Measurements from ENCODE around the gene C1orf35.
"Not testable (repeated sequence)": the region's sequence is repeated elsewhere in the genome, so short reads cannot be mapped to it uniquely, and the experiment has no call there.

The C1orf35 gene

DNA sequence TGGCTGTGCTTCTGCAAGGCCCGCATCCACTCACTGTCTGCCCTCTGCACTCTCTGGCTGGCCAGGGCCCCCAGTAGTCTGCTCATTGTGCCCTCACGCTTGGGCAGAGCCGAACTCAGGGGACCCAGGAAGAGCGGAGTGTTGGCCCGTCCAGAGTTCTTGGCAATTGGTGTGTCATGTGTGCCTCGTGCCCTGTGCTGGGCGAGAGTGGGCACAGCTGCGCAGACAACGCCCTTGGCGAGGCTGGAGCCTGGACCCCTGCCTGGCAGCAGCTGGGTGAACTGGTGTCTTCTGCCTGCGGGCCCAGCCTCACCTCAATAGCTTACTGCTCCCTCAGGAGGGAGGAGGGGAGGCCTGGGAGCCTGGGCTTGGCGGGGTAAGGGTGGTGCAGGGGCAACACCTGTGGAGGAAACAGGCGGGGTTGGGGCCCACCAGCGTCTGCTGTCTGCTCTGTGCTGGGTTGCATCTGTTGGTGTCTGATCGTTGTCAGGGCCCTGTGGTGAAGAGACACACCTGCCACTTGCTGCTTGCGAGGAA, 39.1 kb upstream of the C1orf35 start:
- DNase-seq, result no peak

DNA sequence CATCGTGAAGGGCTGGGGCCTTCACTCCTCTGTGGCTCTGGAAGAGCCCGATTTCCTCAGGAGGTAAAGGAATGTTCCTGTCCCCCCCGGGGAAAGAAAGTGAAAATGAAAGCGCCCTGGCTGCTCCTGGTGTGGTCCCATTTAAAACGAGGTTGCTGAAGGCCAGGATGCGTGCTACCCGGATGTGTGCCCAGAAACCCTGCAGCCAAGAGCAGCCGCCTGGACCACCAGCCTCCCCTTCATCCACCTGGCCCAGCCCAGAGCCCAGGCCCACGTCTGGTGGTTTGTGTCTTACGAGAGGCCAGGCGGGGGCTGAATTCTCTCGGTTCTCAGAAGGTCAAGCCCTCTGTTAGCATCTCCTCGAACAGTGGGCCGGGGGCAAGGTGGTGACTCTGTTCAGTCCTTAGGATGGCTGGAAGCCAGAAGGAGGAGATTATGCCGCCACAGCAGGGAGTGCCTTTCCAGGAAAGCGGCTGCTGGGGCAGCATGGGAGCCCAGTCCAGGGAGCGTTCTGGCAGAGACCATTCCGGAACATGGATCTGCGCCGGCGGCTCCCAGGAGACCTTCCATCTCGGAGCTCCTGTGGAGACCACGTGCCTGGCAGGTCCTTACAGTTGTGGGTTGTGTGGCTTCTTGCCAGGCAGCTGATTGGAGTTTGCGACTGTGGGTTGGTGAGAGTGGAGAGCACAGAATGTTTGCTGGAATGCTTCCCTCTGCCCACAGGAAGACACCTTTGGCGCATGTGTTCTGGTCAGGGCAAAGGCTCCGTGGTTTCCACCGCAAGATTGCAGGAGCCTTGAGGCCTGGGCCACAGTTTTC, 38.3 kb upstream of the C1orf35 start:
- DNase-seq, result no peak

GRCh38 chr1:228140724-228141225, 37.6 kb upstream of the C1orf35 start:
- no peak for DNase-seq

DNA sequence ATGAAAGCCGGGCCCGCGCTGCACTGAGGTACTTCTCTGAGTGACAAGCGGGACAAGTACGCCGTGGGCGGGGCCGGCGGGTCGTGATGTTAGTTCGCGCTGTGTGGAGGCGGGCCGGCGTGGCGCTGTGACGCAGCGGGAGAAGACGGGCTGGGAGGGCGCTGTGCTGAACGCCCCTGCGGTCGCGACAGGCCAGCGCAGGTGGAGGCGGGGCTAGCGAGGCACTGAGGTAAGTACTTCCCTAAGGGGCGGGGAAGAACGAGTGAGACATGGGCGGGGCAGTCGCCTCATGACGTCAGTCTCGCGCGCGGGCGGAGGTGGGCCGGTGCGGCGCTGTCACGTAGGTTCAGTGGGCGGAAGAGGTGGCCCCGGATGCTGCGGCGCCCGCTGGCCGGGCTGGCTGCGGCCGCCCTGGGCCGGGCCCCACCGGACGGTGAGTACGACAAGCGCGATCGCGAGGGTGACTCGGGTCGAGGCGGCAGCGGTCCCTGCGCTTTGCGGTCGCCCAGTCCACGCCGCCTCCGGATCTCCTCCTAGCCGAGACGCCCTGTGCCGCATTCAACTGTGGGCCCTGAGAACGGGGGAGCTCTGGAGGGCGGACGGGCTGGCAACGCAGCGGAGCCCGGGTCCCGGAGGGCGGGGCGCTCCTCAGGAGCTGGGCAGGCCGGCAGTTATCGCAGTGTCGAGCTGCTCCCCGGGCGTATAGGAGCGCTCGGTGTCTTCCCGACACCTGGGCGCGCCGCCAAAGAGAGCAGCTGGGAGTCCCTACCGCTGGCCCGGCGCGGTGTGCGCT, 37.0 kb upstream of the C1orf35 start, which contains the start of gene GUK1:
Gene GUK1 (plus strand): TSS at position 349 of the 793 bp plus-strand sequence. CDS start 24 bp downstream, at position 373.
- DNase-seq, result peak; percentile 99 to 100 (median 100)

DNA sequence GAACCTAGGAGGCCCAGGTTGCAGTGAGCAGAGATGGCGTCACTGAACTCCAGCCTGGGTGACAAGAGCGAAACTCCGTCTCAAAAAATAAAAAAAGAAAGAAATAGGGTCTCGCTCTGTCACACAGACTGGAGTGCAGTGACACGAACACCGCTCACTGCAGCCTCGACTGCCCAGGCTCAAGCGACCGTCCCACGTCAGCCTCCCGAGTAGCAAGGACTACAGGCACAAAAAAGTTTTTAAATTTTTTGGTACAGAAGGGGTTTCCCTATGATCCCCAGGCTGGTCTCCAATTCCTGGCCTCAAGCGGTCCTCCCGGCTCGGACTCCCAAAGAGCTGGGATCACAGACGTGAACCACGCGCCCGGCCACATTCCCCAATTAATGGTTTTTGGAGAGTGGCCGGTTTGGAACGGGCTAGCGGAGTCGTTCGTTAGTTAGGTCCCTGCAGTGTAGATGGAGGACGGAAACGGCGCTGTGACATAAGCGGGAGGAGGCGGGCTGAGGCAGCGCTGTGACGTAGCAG, 36.3 kb upstream of the C1orf35 start:
- no peak for DNase-seq

DNA sequence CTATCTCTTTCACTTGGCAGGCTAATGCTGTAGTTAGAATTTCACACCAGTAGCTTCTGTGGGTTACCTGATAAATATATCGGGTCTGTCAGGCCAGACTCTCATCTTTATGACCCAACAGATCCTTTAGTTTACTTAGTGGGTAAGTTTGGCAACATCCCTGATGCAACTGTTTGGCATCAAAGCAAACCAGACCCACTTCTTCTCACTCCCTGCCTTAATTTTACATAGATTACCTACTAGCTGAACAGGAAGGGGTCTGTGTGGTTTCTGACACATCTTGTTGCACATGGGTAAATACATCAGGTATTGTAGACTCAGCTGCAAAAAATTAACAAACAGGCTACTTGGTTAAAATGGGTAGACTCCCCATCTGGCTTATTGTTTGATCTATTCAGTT, 33.8 kb upstream of the C1orf35 start:
- no peak for DNase-seq

GRCh38 chr1:228134591-228134990, 31.5 kb upstream of the C1orf35 start:
- DNase-seq, result no peak

GRCh38 chr1:228131766-228132165, 28.6 kb upstream of the C1orf35 start:
- no peak for DNase-seq

GRCh38 chr1:228125185-228125584, 22.1 kb upstream of the C1orf35 start:
- DNase-seq, result no peak

DNA sequence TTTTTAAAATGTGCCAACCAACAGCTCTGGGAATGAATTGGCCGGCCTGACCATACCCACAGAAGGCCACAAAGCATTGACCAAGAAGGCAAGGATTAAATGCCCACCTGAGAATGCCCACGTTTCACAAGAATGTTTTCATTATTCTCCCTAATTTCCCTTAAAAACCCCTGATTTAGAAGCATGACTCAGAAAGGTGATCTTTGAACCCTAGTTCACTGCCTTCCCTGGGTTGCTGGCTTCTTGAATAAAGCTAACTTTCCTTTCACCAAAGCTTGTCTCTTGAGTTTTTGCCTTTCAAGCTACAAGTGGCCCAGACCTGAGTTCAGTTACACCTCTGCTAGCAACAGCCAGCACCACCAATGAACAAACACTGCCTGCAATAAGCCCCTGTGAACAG, 20.4 kb upstream of the C1orf35 start:
- no peak for DNase-seq

- no peak for DNase-seq
Observed at GRCh38 chr1:228122921-228123441, 19.9 kb upstream of the C1orf35 start.

- no peak for DNase-seq
Observed at GRCh38 chr1:228120857-228121489, 17.8 kb upstream of the C1orf35 start.

- no peak for DNase-seq
Observed at GRCh38 chr1:228120351-228120750, 17.2 kb upstream of the C1orf35 start.

DNA sequence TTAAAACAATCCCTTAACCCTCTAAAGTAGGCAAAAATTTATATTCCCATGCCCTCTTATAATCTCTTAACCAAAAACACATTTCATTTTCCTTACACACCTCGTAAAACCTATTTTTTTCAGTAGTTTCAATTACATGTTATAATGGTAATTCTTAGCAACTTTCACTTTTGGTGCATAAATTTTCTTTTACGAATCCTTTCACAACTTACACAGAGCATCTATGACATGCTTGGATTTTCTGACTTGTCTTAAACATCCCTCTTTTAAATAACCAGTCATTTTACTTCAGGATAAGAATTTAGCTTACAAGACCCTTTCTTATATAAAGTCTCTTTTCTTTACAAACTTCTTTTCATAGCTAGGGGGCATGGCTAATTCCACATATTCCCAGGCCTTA, 14.9 kb upstream of the C1orf35 start:
- no peak for DNase-seq

- DNase-seq, result no peak
Observed at GRCh38 chr1:228117335-228117734, 14.2 kb upstream of the C1orf35 start.

DNA sequence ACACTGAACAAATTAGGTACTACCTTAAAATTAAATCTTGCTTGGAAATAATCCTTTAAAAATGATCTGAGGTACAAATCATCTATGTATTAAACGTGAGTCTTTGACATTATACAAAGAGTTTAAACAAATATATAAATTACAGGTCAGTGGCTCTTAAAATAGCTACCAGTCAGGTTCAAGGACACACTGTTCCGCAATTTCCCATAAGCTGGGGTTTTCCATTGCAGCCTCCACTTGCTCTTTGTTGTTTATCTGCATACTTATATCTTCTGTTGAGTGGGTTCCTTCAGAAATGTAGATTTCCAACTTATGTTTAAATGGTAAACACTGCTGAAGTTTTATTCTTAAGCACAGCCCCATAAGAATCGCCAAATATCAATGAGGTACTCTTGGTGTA, 11.7 kb upstream of the C1orf35 start:
- DNase-seq, result no peak

DNA sequence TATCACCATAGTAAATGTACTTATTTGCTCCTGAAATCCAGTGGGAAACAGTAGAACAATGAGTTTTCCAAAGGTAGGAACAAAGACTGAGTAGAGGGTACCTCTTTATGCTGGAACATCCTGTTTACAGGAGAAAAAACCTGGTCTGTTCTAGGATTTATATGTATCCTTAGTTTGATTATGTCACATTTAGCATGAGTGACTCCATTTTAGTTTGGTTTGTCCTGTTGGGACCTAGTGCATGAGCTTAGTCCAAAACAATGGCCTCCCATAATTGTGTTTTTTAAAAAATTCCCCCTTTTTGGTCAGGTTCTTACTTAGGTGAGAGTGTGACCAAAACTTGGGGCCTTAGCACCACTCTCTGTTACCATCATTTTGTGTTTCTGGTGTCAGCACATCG, 9.5 kb upstream of the C1orf35 start:
- no peak for DNase-seq

DNA sequence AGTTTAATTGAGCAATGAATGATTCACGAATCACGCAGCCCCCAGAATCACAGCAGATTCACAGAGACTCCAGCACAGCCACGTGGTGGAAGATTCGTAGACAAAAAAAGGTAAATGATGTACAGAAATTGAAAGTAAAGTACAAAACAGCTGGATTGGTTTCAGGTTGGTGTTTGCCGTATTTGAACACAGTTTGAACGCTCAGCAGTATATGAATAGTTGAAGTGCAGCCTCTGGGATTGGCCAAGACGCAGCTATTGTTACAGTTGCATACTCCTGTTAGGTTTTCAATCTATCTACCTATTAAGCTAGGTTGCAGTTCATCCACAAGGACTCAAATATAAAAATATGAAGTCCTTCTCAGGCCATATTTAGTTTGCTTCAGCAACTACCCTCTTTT, 9.0 kb upstream of the C1orf35 start:
- no peak for DNase-seq

- not testable (repeated sequence) for DNase-seq
Observed at GRCh38 chr1:228111315-228111714, 8.2 kb upstream of the C1orf35 start.

GRCh38 chr1:228110556-228110955, 7.4 kb upstream of the C1orf35 start:
- no peak for DNase-seq

DNA sequence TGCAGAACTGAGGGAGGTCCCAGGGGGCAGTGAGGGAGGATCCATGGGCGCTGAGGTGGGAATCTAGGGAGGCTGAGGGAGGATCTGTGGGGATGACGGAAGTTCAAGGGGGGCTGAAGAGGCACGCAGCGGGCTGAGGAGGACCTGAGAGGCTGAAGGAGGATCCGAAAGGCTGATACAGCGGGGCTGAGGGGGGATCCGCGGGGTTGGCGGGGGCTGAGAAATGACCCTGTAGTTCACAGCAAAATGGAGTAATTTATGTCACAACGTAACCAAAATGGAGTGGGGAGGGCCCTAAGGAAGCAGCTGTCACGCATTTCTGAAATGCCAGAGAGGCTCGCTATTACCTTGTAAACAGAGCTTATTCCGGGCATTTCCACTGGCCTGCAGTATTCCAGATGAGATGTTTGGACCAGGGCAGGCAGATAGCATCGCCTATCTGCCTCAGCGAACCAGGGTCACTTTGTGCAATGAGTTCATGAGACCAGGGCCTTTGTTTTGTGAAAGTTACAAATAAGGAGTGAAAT, 6.9 kb upstream of the C1orf35 start:
- no peak for DNase-seq
